Ovary (tissue), 3 donors: Measurements from ENCODE around the gene DYNC2I2.

Experiments used
- CTCF ChIP-seq, 3 donors: fragments of 450-650 bp in 2 of 3; fragments of 200-600 bp in 1 of 3; IDR thresholded peaks; one replicate each; pipeline versions ENCODE4 v1.5.1 to v1.8.0; 2016 to 2022; ENCODE audit warnings: antibody characterized with exemption in 3 of 3, mild to moderate bottlenecking in 1 of 3
- EP300 ChIP-seq: sonication (generic); formaldehyde crosslinking; IDR thresholded peaks from one replicate; pipeline ENCODE4 v1.6.1; 2017; ENCODE audit warnings: antibody characterized with exemption
- POLR2A ChIP-seq: fragments of 450-650 bp; IDR thresholded peaks from one replicate; pipeline ENCODE4 v1.6.1; 2017; ENCODE audit warnings: antibody characterized with exemption, mild to moderate bottlenecking, moderate library complexity
- donor health status: DM: no; HTN: no; CAD: no.

- TF ChIP-seq EP300: no peak
- TF ChIP-seq CTCF (IDR thresholded peaks at IDR 0.05): no peak
- TF ChIP-seq POLR2A: no peak
Measured at GRCh38 chr9:128702949-128703615, 46.4 kb upstream of the DYNC2I2 start.
